NT2/D1 (cell line): ENCODE results near the gene ADAMTS7.
"Not testable (repeated sequence)": the region's sequence is repeated elsewhere in the genome, so short reads cannot be mapped to it uniquely, and the experiment has no call there.

Experiments used
- DNase-seq: peaks from one replicate; pipeline ENCODE4 v3.0.0-alpha.2; 2011; ENCODE audit warnings: low read depth, low spot score
- H3K27me3 ChIP-seq: 2 replicates; pipeline ENCODE4 v1.6.0; 2011; ENCODE audit warnings: mild to moderate bottlenecking; ENCODE audit not compliant: insufficient read length, insufficient read depth
- H3K36me3 ChIP-seq: 2 replicates; pipeline ENCODE4 v1.6.1; 2011; ENCODE audit warnings: mild to moderate bottlenecking, low read length, mixed read lengths; ENCODE audit not compliant: insufficient read depth, insufficient read length
- H3K4me1 ChIP-seq: 2 replicates; pipeline ENCODE4 v1.5.1; 2011; ENCODE audit not compliant: insufficient read depth, insufficient read length
- H3K4me3 ChIP-seq: 2 replicates; pipeline ENCODE4 v1.5.1; 2011; ENCODE audit warnings: low read depth; ENCODE audit not compliant: insufficient read length
- H3K9ac ChIP-seq: 2 replicates; pipeline ENCODE4 v1.6.0; 2011; ENCODE audit warnings: low read depth; ENCODE audit not compliant: insufficient read length
- H3K9me3 ChIP-seq: 2 replicates; pipeline ENCODE4 v1.5.1; 2011; ENCODE audit warnings: mild to moderate bottlenecking, low read length; ENCODE audit not compliant: insufficient read depth
- SUZ12 ChIP-seq: IDR thresholded peaks from 2 replicates; pipeline ENCODE4 v1.6.1; 2011; ENCODE audit not compliant: insufficient read length, insufficient read depth; ENCODE audit errors: extremely low read depth
- YY1 ChIP-seq: IDR thresholded peaks from 2 replicates; pipeline ENCODE4 v1.6.1; 2011; ENCODE audit not compliant: insufficient read length, insufficient read depth
- ZNF274 ChIP-seq: IDR thresholded peaks from 2 replicates; pipeline ENCODE4 v1.6.1; 2011; ENCODE audit warnings: mild to moderate bottlenecking, low read depth, low read length

The ADAMTS7 gene

DNA sequence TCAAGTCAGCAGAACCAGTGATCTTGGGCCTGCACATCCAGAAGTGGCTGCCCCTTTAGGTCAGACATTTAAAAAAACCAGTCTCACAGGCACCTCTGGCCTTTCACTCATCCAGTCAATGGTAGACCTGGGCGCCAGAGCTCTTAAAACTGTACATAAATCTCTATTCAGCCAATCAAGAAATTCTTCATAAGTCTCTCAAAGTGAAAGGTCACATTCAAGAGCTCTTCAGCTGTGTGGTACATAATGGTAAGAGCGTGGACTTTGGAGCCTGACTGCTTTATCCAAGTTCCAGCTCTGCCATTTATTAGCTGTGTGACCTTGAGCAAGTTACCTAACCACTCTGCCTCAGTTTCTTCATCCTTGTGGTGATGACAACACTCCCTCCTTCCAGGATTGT is 39.1 kb upstream of the ADAMTS7 start:
- H3K36me3 ChIP-seq = no peaks in the 10 kb centered on the region
- DNase-seq = no peak
- H3K4me3 ChIP-seq = no peak overlapping the region
- H3K9me3 ChIP-seq = no peaks in the 10 kb centered on the region
- H3K9ac ChIP-seq = no peak overlapping the region
- H3K27me3 ChIP-seq = no peaks in the 10 kb centered on the region
- no peak for TF ChIP-seq ZNF274
- TF ChIP-seq SUZ12 = no peak
- peaks cover 2% of the 10 kb centered on the region for H3K4me1 ChIP-seq

DNA sequence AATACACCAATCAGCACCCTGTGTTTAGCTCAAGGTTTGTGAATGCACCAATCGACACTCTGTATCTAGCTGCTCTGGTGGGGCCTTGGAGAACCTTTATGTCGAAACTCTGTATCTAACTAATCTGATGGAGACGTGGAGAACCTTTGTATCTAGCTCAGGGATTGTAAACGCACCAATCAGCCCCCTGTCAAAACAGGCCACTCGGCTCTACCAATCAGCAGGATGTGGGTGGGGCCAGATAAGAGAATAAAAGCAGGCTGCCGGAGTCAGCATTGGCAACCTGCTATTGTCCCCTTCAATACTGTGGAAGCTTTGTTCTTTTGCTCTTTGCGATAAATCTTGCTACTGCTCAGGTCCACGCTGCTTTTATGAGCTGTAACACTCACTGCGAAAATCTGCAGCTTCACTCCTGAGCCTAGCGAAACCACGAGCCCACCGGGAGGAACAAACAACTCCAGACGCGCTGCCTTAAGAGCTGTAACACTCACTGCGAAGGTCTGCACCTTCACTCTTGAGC is 36.2 kb upstream of the ADAMTS7 start:
- H3K36me3 ChIP-seq, DNase-seq, H3K4me3 ChIP-seq, H3K4me1 ChIP-seq, H3K9ac ChIP-seq, H3K27me3 ChIP-seq, H3K9me3 ChIP-seq: not testable (repeated sequence)

GRCh38 chr15:78846906-78847305 is 35.6 kb upstream of the ADAMTS7 start:
- DNase-seq, H3K9ac ChIP-seq, H3K27me3 ChIP-seq: not testable (repeated sequence)

GRCh38 chr15:78842519-78842918 is 31.3 kb upstream of the ADAMTS7 start:
- H3K4me3 ChIP-seq = no peak overlapping the region
- peaks cover 6% of the 10 kb centered on the region for H3K4me1 ChIP-seq
- TF ChIP-seq SUZ12 (no peak), YY1 (no peak), ZNF274 (no peak)
- H3K9ac ChIP-seq = no peak overlapping the region
- no peaks in the 10 kb centered on the region for H3K27me3 ChIP-seq
- no peaks in the 10 kb centered on the region for H3K9me3 ChIP-seq
- H3K36me3 ChIP-seq = no peaks in the 10 kb centered on the region
- DNase-seq = no peak

More at GRCh38 chr15:78846906-78847305, 35.6 kb upstream of the ADAMTS7 start:
- not testable (repeated sequence) for H3K4me3 ChIP-seq, H3K4me1 ChIP-seq, H3K36me3 ChIP-seq, H3K9me3 ChIP-seq

DNA sequence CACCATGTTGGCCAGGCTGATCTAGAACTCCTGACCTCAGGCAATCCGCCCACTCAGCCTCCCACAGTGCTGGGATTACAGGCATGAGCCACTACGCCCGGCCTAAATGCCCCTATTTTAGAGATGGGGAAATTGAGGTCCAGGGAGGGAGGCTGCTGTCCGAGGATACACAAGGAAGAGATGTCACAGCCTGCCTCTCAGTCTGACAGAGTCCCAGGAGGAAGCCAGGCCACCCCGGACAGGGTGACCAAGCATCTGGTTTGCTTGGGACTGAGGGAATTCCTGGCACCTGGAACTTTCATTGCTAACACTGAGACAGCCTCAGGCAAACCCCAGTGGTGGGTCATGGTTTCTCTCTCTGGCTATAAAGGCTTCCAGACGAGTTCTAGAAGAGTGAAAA is 30.6 kb upstream of the ADAMTS7 start:
- Histone ChIP-seq H3K4me1 (peaks cover 6% of the 10 kb centered on the region), H3K9ac (no peak overlapping the region)
- no peak for DNase-seq

DNA sequence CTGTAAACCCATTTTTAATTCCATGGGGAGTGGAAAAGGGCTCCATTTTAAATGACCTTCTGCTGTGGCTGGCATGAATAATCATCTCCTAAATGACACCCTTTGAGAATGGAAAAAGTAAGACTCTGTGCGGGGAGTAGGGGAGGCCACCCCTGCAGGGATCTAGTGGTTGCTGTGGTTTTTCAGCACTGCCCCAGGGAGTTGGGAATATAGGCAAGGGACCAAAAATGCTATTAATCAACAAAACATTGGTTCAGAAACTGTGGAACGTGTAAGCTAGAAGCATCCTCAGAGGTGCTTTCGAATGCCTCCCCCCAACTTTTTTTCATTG is 30.1 kb upstream of the ADAMTS7 start:
- peaks cover 6% of the 10 kb centered on the region for H3K4me1 ChIP-seq
- H3K4me3 ChIP-seq = no peak overlapping the region
- DNase-seq = no peak
- TF ChIP-seq ZNF274 (no peak), SUZ12 (no peak), YY1 (no peak)
- no peak overlapping the region for H3K9ac ChIP-seq
- H3K27me3 ChIP-seq = no peaks in the 10 kb centered on the region
- H3K36me3 ChIP-seq = no peaks in the 10 kb centered on the region
- no peaks in the 10 kb centered on the region for H3K9me3 ChIP-seq

More for the DNA sequence above, 30.6 kb upstream of the ADAMTS7 start:
- H3K9me3 ChIP-seq = no peaks in the 10 kb centered on the region
- no peaks in the 10 kb centered on the region for H3K36me3 ChIP-seq
- no peaks in the 10 kb centered on the region for H3K27me3 ChIP-seq
- TF ChIP-seq SUZ12 (no peak), YY1 (no peak)
- no peak overlapping the region for H3K4me3 ChIP-seq

DNA sequence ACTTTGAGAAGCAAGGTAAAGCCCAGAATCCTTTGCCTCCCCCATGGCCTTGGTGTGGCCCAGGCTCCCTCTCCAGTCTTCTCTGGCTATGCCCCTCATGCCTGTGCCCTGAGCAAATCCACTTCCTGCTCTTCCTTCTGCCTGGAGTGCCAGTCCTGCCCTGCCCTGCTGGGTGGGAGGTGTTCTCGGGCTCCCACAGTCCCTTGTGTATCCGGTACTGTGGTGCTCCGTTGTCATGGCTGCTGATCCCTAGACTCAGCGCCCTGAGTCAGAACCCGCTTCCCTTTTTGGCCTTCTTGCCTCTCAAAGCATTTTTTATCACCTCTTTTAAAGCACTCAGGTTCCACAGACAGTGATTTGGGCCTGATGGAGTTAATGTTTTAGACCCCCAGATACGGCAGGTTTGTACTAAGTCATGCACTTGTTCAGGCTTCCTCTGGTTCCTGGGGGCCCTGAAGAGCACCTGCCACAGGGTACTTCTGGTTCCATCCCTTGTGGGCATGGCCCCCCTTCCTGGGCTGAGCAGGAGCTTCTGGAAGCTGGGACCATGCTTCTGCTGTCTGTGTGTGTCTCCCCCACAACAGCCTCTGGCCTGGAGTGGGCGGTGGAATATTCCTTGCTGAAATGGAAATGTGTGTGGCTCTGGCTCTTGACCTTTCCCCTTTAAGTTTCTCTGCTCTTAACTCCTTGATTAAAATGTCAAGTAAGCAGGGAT is 29.6 kb upstream of the ADAMTS7 start:
- Histone ChIP-seq H3K4me3 (no peak overlapping the region), H3K9ac (no peak overlapping the region), H3K4me1 (peaks cover 6% of the 10 kb centered on the region), H3K27me3 (no peaks in the 10 kb centered on the region), H3K9me3 (no peaks in the 10 kb centered on the region), H3K36me3 (no peaks in the 10 kb centered on the region)
- no peak for DNase-seq
- TF ChIP-seq YY1 = no peak
- TF ChIP-seq SUZ12 = no peak
- no peak for TF ChIP-seq ZNF274

DNA sequence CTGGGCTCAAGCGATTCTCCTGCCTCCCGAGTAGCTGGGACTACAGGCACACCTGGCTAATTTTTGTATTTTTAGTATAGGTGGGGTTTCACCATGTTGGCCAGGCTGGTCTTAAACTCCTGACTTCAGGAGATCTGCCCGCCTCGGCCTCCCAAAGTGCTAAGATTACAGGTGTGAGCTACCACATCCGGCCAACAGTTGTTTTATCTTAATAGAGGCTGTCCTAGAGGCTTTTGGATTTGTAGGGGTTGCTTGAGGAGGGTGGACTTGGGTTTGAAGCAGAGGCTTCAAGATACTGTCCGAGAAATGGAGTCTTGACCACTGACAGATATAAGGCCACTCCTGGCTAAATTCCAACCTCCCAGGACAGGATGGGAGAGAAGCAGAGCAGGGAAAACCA is 27.9 kb upstream of the ADAMTS7 start:
- not testable (repeated sequence) for H3K27me3 ChIP-seq, H3K9ac ChIP-seq, H3K36me3 ChIP-seq, DNase-seq, H3K4me3 ChIP-seq, H3K4me1 ChIP-seq, H3K9me3 ChIP-seq
